GM21526 (cell line): Measurements from ENCODE around the gene CHRNB1.
"Not testable (repeated sequence)": the region's sequence is repeated elsewhere in the genome, so short reads cannot be mapped to it uniquely, and the experiment has no call there.

Experiments used
- ATAC-seq: cut with Tn5 transposase; IDR thresholded peaks from one replicate; pipeline ENCODE4 v1.9.1; 2021; ENCODE audit warnings: moderate library complexity; ENCODE audit not compliant: unreplicated experiment, low FRiP score

Gene CHRNB1

DNA sequence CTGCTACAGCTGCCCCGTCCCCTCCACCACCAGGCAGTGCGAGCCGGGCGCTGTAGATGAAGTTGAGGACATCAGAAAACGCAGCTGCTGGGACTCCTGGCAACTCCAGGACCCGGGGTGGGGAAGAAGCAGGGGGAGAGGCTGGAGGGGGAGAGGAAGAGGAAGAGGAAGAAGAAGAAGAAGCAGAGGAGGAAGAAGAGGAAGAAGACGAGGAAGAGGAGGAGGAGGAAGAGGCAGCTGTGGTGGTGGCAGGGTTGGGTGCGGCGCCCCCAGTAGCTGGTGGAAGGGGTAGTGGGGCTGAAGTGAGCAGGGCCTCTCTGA, 21.4 kb downstream of the CHRNB1 start:
- ATAC-seq = no peak

DNA sequence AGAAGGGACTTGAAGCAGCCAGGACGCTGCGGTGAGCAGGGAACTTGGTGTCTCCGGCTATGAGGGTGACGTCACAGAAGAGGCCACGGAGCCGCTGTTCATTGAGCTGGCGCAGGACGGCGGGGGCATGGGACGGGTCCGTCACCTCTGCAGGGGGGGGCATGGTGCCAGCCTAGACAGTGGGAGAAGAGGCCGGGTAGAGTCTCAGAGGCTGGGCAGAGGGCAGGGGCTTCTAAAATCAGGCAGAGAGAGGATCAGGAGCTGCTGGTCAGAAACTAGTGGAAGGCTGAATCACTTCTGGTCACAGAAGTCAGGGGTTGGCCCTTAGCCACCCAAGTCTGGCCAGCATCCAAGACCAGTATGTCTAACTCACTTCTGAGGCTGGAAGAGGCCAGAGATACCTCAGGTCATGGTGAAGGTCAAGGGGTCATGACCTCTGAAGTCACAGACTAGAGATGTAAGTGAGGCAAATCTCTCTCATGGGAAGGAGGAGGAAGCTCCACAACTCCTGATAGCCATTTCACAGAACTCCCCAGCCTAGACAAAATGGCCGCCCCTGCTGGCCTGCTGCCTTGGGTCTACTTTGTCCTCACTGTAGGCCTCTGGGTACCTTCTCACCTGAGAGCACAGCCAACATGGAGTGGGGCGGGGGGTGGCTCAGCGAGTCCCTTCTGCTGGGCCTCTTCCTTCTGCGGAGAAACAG, 21.9 kb downstream of the CHRNB1 start:
- ATAC-seq = no peak

DNA sequence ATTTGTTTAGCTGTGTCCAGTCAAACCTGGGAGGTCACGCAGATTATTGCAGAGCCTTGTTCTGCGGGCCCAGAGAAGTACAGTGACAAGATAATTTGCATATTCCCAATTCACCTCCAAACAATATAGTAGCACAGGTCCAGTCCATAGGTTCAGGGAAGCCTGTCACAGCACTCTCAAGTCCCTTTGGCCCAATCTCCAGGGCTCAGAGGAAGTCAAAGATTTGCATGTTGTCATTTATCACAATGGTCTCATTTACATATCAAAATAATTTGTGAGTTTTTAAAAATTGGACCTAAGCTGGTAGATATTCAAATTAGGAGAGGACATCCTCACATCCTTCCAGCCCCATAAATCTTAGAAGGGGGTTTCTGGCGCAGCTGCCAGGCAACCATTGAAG, 22.6 kb downstream of the CHRNB1 start:
- no peak for ATAC-seq

DNA sequence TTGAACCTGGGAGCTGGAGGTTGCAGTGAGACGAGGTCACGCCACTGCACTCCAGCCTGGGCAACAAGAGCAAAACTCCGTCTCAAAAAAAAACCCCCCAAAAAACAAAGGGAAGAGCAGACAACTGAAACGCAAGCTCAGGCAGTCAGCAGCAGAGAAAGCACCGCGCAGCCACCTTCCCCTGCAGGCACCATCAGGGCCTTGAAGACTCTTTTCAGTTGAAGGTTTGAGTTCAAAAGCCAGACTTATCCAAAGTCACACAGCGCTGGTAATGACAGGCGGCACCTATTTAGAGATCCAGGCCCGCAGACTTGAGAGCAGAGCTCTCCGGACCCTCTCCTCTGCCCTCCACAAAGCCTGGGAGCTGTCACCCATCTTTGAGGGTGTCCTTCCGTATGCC, 23.4 kb downstream of the CHRNB1 start:
- ATAC-seq = no peak

DNA sequence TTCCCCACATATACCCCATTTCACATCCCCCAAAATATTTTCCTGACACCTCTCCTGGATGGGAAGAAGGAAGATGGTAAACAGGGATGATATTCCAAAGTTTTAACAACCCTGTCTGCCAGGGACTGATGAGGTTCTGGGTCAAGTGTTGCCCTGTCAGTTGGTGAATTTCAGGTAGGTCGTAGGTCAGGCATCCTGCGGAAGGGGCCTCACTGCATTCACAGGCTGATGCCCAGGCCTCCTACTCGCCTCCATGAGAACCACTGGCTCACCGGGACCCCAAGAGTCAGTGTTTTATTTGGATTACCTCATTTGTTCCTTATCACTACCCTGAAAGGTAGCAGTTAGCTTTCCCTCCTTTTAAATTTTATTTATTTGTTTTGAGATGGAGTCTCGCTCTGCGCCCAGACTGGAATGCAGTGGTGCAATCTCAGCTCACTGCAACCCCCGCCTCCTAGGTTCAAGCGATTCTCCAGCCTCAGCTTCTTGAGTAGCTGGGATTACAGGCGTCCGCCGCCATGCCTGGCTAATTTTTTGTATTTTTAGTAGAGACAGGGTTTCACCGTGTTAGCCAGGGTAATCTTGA, 24.0 kb downstream of the CHRNB1 start:
- ATAC-seq = no peak

DNA sequence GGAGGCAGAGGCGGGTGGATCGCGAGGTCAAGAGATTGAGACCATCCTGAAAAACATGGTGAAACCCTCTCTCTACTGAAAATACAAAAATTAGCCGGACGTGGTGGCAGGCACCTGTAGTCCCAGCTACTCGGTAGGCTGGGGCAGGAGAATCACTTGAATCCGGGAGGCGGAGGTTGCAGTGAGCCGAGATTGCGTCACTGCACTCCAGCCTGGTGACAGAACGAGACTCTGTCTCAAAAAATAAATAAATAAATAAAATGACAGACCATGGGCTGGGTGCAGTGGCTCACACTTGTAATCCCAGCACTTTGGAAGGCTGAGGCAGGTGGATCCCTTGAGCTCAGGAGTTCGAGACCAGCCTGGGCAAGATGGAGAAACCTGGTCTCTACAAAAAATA, 25.0 kb downstream of the CHRNB1 start:
- ATAC-seq = not testable (repeated sequence)

DNA sequence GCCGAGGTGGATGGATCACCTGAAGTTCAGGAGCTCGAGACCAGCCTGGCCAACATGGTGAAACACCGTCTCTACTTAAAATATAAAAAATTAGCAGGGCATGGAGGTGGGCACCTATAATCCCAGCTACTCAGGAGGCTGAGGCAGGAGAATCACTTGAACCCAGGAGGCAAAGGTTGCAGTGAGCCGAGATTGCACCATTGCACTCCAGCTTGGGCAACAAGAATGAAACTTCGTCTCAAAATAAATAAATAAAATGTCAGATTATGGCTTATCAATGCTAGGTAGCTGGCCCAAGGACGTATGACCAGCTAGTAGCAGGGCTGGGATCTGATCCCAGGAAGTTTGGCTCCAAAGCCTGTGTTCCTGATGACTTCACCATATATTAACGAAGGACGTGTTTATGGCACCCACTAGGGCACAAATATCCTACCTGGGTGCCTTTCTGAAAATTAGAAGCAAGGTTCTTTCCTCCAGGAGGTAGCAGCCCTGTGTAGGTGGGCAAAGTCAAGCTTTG, 25.7 kb downstream of the CHRNB1 start:
- ATAC-seq = not testable (repeated sequence)

DNA sequence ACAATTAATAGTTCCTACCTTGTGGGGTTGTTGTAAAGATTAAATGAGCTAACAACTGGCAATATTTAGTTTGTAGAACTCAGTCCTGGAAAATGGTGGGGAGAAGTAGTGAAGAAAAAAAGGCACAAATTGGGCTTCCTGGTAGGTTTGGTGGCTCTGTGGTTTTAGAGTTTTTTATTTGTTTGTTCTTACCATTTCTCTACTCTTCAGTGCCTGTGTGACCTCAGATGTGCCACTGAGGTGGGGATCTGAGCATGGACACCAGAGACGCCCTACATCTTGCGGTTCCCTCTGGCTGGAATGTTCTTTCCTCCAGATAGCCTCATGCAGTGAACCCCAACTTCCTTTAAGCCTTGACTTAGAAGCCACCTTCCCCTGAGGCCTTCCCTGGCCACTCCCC, 26.9 kb downstream of the CHRNB1 start:
- no peak for ATAC-seq

DNA sequence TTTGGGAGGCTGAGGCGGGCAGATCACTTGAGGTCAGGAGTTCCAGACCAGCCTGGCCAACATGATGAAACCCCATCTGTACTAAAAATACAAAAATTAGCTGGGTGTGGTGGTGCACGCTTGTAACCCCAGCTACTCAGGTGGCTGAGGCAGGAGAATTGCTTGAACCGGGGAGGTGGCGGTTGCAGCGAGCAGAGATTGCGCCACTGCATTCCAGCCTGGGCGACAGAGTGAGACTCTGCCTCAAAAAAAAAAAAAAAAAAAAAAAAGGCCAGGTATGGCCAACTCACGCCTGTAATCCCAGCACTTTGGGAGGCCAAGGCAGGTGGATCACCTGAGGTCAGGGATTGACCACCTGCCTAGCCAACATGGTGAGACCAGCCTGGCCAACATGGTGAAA, 29.9 kb downstream of the CHRNB1 start:
- ATAC-seq = not testable (repeated sequence)

DNA sequence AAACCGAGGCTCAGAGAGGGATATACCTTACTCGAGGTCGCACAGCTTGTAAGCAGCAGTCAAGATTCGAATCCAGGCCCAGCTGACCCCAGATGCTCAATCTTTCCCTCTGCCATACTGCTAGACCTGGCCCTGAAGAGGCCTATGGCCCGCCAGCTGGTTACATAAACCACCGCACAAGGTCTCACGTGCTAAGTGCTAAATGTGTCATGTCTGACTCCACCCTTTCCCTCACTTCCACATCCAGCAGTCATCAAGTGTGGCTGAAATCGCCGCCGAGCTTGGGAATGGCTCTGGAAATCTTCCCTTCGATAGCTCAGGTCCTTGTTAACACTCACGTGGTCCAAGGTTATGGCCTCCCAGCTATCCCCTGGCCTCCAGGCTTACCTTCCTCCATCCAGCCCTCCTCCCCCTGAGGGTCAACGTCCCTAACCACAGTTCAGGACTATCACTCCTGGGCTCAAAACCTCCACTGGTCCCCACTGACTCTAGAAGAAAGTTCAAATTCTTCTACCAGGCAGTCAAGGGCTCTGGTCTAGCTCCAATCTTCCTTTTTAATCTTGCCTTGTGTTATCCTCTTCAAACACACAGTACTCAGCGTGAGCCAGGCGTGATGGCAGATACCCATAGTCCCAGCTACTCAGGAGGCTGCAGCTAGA, 31.0 kb downstream of the CHRNB1 start:
- ATAC-seq = no peak

DNA sequence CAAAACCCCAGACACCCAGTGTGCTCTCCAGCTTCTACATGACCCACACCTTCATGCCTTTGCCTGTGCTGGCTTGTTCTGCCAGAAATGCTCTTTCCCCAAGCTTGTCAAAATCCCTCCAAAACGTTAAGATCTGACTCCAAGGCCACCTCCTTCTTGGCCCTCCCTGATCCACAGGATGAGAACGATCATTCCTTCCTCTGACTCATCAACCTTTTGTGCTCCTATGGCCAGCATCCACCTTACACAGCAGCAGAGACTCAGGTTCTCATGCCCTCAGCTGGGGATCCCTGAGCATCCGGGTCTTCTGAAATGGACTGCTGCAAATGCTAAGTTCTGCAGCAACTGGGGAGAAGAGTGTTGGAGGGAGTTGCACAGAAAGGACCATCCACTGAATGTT, 31.6 kb downstream of the CHRNB1 start:
- ATAC-seq = no peak

DNA sequence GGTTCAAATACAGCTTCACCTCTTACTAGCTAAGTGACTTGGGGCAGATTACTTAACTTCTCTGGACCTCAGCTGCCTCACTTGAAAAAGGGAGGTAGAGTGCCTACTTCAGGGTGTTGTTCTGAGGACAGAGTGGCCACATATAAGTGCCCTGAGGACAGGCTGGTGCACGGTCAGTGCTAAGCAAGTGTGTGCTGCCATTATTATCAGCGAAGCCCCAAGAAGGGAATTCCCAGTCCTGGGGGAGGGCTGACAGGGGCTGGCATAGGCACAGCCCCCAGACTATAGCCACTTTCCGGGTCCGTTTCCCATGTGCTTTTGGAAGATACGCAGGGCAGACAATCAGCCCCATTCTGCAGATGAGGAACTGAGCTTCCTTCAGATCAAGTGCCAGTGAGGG, 32.1 kb downstream of the CHRNB1 start:
- no peak for ATAC-seq

DNA sequence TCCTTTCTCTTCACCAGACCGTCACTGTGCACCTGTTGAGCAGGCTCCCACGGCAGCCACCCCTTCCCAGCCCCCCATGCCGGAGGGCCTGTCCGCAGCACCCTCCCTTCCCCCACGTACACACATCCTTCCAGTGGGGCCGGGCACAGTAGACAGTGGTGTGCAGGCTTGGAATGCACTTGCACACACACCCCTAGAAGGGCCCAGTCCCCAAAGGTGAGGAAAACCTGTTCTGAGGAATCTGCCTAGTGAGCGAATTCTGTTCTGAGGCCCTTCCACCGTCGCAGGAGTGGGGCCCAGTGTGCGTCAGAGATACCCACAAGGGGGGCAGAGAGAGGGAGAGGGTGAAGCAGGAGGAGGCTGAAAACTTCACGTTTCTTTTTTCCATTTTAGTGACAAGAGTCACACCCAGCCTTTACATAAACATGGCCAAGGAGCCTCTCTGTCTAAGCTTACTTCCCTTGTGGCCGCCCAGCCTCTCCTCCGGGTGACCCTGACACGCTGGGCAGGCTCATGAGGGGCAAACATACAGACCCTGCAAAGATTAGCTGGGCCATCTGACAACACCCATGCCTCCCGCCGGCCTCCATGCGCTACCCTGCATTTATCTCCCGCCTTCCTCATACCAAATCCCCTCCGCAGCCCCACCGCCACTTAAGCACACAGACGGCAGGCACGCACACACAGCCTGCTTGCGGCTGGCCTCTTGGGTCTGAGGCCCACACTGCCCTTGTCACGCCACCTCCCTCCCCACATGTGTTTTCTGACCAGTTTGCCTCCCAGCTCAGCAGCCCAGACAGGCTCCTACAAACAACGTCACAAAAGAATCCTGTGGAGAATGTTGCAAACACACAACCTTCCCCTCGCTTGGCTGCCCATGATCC, 32.8 kb downstream of the CHRNB1 start:
- no peak for ATAC-seq

DNA sequence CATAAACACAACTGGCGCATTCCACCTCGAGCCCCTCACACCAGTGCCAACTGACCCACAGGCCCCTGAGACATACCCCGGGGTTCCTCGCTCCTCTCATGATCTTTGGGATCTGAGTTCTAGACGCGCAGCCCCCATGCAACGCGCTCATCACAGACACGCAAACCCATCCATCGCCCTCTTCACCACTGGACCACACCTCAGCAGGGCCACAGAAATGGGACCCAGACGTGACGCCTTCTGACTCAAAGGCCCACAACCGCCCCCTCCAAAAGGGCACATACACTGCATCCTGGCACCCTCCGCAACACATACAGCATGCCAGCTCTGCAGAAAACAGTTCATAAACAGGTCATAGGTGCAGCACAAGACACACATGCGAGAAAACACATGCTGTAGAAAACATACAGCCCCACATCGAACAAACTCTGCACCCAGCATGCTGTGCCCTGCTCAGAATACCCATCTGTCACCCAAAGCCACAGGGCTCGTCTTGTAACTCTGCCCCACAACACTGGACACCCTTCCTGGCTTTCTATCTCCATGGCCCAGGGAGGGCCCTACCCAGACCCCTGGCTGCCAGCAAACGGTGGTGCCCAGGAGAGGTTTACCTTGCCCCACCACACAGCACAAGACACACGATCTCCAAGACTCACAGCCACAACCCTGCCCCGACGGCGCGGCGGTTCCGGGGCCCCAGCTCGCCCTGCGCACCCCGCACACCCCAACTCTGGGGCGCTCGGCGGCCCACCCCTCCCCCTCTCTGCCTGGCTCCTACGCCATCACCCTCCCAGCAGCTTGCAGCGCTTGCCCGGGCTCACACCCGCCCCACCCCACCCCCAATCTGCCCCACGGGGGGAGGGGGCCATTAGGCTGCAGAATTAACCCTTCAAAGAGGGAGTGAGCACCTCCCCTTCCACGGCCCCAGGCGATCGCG, 33.7 kb downstream of the CHRNB1 start:
- no peak for ATAC-seq

DNA sequence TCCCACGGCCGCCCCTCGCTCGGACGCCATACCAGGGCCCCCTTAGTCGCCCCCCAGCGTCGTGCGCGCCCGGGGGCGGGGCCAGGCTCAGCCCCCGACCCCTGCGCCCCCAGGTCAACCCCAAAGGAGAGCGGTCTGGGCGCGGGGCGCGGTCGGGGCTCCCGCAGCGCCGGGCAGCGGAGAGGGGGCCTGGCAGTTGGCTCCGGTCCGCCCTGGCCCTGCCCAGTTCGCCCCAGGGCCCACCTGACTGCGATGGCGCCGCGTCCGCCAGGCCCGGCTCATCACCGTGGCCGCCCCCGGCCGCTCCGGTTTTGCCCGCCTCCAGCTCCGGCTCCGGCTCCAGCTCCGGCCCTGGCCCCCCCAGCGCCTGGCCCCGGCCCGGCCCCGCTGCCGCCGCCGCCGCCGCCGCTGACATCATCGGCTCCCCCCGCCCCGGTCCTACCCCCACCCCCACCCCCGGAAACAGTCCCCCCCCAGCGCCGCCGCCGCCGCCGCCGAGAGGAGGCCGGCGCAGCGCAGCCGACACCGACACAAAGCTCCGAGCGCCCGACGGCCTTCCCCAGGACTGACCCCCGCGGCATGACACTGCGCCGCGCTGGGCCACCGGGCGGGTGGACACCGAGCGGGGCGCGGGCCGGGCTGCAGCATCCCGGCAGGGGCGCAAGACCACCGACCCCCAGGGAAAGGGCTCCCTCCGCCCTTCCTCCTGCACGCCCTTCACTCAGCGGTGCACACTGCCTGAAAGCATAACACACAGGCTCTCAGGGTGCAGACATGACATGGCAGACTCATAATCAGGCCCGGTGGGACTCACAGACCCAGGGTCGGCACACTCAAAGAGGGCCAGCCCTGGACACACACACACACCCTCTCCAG, 34.6 kb downstream of the CHRNB1 start, which contains the start of gene ZBTB4:
ZBTB4 (minus strand) TSS at position 419 of the 876 bp plus-strand sequence. CDS start 12,830 bp downstream, outside the sequence.
- no peak for ATAC-seq

DNA sequence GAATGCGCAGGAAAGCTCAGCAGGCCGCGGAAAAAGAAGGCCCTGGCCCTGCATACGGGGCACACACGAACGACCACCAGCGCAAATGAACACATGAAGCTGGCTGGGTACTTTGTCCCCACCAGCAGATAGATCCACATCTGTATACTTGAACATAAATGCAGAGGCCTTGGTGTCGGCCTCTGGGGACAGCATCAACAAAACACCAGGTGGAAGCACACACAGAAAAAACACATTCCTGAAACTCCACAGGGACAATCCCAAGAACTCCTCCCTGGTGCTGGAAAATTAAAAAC, 35.2 kb downstream of the CHRNB1 start:
- no peak for ATAC-seq

DNA sequence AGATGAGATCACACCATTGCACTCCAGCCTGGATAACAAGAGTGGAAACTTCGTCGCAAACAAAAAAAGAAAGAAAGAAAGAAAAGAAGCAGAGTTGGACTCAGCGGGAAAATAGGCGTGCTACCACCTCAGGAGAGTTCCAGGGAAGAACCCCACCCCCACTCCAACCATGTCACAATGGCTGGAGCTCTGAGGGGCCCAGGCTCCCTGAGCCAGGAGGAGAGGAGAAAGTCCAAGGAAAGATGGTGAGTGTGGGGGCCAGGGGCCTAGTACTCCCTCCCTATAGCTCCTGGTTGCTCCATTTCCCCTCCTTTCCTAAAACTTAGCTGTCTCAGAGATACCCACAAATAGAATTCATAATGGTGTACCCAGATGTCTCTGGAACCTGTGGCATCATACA, 36.4 kb downstream of the CHRNB1 start, which contains the start of gene SLC35G6:
SLC35G6 (plus strand) TSS at position 172 of the 400 bp plus-strand sequence; CDS start at position 243, 71 bp downstream.
- ATAC-seq = not testable (repeated sequence)

DNA sequence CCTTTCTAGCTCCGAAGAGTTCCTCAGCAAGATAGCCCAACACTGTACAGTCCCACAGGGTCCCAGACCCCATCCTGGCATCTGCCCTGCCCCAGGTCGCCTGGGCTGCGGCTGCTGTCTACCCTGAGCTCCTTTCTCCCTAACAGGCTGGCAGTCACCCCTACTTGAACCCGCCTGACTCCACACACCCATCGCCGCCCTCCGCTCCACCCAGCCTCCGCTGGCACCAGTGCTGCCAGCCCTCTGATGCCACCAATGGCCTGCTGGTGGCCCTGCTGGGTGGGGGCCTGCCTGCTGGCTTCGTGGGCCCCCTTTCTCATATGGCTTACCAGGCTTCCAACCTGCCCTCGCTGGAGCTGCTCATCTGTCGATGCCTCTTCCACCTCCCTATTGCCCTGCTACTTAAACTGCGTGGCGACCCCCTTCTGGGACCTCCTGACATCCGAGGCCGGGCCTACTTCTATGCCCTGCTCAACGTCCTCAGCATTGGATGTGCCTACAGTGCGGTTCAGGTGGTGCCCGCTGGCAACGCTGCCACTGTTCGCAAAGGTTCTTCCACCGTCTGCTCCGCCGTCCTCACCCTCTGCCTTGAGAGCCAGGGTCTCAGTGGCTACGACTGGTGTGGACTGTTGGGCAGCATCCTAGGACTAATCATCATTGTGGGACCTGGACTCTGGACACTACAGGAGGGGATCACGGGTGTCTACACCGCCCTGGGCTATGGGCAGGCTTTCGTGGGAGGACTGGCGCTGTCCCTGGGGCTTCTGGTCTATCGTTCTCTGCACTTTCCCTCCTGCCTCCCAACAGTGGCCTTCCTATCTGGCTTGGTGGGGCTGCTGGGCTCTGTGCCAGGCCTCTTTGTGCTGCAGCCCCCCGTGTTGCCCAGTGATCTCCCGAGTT, 37.2 kb downstream of the CHRNB1 start:
- ATAC-seq = not testable (repeated sequence)
